H1 (cell line): ENCODE measurements around the gene CTSW.

Experiments used
- CEBPB ChIP-seq: IDR thresholded peaks from 2 replicates; pipeline ENCODE4 v1.6.1; 2012; ENCODE audit warnings: low read depth, low read length
- RFX5 ChIP-seq: IDR thresholded peaks from 2 replicates; pipeline ENCODE4 v1.6.1; 2011; ENCODE audit warnings: low read depth, low read length, improper control_type of control experiment, borderline replicate concordance
- SIX5 ChIP-seq: IDR thresholded peaks from 2 replicates; pipeline ENCODE4 v1.6.1; 2011; ENCODE audit warnings: mild to moderate bottlenecking, low read depth, low read length
- USF2 ChIP-seq: IDR thresholded peaks from 2 replicates; pipeline ENCODE4 v1.6.1; 2011; ENCODE audit warnings: low read length, improper control_type of control experiment
- TF ChIP-seq, protein P1 (sequence below), 3 experiments: IDR thresholded peaks; 1 replicate in 2 of 3; 2 replicates in 1 of 3; pipeline versions ENCODE4 v1.5.1 to v1.6.1; 2011; ENCODE audit warnings: low read length in 3 of 3, mild to moderate bottlenecking in 3 of 3, inconsistent platforms in 2 of 3, low read depth in 1 of 3, moderate library complexity in 1 of 3; ENCODE audit not compliant: insufficient read depth in 1 of 3; ENCODE audit errors: control extremely low read depth in 1 of 3

DNA sequence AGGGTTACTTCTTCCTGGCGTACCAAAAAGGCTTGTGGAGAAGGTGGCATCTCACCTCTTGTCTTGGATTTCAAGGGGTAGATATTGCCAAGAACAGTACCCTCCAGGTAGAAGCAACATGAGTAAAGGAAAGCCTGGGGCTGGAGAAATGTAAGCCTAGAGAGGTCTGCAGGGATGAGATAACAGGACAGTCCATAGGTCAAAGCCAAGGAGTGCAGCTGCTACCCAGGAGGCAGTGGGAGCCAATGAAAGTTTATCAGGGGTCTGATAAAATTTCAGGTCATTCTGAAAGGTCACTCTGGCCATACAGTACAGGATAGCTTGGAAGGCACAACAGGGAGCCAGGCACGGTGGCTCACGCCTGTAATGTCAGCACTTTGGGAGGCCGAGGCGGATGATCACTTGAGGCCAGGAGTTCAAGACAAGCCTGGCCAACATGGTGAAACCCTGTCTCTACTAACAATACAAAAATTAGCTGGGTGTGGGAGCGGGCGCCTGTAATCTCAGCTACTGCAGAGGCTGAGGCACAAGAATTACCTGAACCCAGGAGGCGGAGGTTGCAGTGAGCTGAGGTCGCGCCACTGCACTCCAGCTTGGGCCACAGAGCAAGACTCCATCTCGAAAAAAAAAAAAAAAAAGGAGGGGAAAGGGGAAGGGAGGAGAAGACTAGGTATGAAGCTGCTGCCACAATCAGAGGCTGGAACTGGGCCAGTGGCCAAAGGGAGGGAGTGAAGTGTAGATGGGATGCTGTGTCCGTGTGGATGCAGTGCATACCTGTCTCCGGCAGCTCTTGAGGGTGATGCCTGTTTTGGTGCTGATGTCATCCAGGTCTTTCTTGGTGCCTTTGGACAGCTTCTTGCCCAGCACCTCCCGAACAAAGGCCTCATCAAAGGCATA lies 7.4 kb downstream of the CTSW start:
- TF ChIP-seq, protein P1, sequence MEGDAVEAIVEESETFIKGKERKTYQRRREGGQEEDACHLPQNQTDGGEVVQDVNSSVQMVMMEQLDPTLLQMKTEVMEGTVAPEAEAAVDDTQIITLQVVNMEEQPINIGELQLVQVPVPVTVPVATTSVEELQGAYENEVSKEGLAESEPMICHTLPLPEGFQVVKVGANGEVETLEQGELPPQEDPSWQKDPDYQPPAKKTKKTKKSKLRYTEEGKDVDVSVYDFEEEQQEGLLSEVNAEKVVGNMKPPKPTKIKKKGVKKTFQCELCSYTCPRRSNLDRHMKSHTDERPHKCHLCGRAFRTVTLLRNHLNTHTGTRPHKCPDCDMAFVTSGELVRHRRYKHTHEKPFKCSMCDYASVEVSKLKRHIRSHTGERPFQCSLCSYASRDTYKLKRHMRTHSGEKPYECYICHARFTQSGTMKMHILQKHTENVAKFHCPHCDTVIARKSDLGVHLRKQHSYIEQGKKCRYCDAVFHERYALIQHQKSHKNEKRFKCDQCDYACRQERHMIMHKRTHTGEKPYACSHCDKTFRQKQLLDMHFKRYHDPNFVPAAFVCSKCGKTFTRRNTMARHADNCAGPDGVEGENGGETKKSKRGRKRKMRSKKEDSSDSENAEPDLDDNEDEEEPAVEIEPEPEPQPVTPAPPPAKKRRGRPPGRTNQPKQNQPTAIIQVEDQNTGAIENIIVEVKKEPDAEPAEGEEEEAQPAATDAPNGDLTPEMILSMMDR (IDR thresholded peaks at IDR 0.05; ENCODE audit: control extremely low read depth in 1 of 3, insufficient read depth in 1 of 3, low read depth in 1 of 3, low read length in 3 of 3) = no peak
- TF ChIP-seq SIX5 (no peak), USF2 (no peak), RFX5 (no peak), CEBPB (no peak)
